OCI-LY3 (cell line): Measurements from ENCODE around the gene DRGX.

Experiments
- H2AFZ ChIP-seq: fragments of 200-600, 300-600 bp; shearing (Covaris generic); 2 replicates; pipeline ENCODE4 v1.6.0; 2014; ENCODE audit warnings: antibody characterized with exemption, low read depth, low read length
- H3K27ac ChIP-seq: fragments of 200-600, 300-600 bp; sonication (generic); 2 replicates; pipeline ENCODE4 v1.5.1; 2014; ENCODE audit warnings: mild to moderate bottlenecking, low read length, moderate library complexity, mixed read lengths
- H3K27me3 ChIP-seq: fragments of 200-600, 300-600 bp; sonication (generic); 2 replicates; pipeline ENCODE4 v1.6.1; 2014; ENCODE audit warnings: low read depth, low read length, mixed read lengths
- H3K36me3 ChIP-seq: fragments of 200-600, 300-600 bp; sonication (generic); replicated peaks from 2 replicates; pipeline ENCODE3; 2014; ENCODE audit warnings: low read depth, low read length, mixed read lengths
- H3K4me1 ChIP-seq: fragments of 300-600, 200-600 bp; sonication (generic); 2 replicates; pipeline ENCODE4 v1.6.1; 2014; ENCODE audit warnings: low read length, mixed read lengths
- H3K4me2 ChIP-seq: fragments of 200-600, 300-600 bp; sonication (generic); 2 replicates; pipeline ENCODE4 v1.6.1; 2014; ENCODE audit warnings: low read length, mixed read lengths
- H3K4me3 ChIP-seq: fragments of 300-600, 200-600 bp; sonication (generic); 2 replicates; pipeline ENCODE4 v1.5.1; 2014; ENCODE audit warnings: antibody characterized with exemption, mild to moderate bottlenecking, low read length, moderate library complexity
- H3K79me2 ChIP-seq: fragments of 300-600, 200-600 bp; shearing (Covaris generic); 2 replicates; pipeline ENCODE4 v1.6.1; 2014; ENCODE audit warnings: mild to moderate bottlenecking, low read length, mixed read lengths
- H3K9ac ChIP-seq: fragments of 300-600, 200-600 bp; shearing (Covaris generic); 2 replicates; pipeline ENCODE4 v1.6.0; 2014; ENCODE audit warnings: mild to moderate bottlenecking, low read length, moderate library complexity
- H3K9me3 ChIP-seq: fragments of 200-600, 300-600 bp; shearing (Covaris generic); 2 replicates; pipeline ENCODE4 v1.6.1; 2014; ENCODE audit warnings: low read length, mixed read lengths; ENCODE audit not compliant: insufficient read depth
- H4K20me1 ChIP-seq: fragments of 200-600, 300-600 bp; sonication (generic); 2 replicates; pipeline ENCODE4 v1.6.1; 2016; ENCODE audit warnings: low read length, mixed read lengths; ENCODE audit not compliant: insufficient read depth
- CTCF ChIP-seq: fragments of 200-600, 300-600 bp; sonication (generic); IDR thresholded peaks from 2 replicates; pipeline ENCODE4 v1.5.1; 2014; ENCODE audit warnings: antibody characterized with exemption, low read length, low read depth
- EZH2phosphoT487 ChIP-seq: fragments of 200-600 bp; shearing (Covaris generic); IDR thresholded peaks from 2 replicates; pipeline ENCODE4 v1.6.1; 2018; ENCODE audit warnings: antibody characterized with exemption, mixed run types, low read depth

Gene DRGX

DNA sequence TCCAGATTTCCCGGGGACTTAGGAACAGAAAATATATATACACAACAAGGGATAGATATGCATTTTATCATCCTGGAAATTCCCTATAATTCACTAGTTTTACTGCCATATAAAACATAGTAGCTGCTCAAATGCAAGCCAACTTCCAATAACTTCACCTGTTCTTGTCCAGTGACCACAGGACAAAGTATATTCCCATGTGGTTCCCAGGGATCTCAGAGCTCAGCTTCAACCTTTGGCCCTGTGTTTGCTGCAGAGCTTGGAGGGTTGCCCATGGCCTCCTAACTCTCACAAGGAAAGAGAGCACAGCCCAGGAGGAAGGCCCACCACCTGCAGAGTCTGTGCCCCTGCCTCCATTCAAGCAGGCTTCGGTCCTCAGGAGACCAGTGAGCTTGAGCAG is 4.5 kb upstream of the DRGX start:
- H3K27ac ChIP-seq, result no peak overlapping the region
- H3K79me2 ChIP-seq, result no peaks in the 10 kb centered on the region
- no peak overlapping the region for H2AFZ ChIP-seq
- H4K20me1 ChIP-seq, result no peaks in the 10 kb centered on the region
- H3K36me3 ChIP-seq, result no peaks in the 10 kb centered on the region
- no peak overlapping the region for H3K4me2 ChIP-seq
- H3K27me3 ChIP-seq, result 0 out of 2 replicates have a peak, but pooled peaks cover 4% of the 10 kb centered on the region
- H3K9me3 ChIP-seq, result no peaks in the 10 kb centered on the region
- no peak for TF ChIP-seq CTCF
- TF ChIP-seq EZH2phosphoT487, result no peak
- no peaks in the 10 kb centered on the region for H3K4me1 ChIP-seq
- no peak overlapping the region for H3K4me3 ChIP-seq
- H3K9ac ChIP-seq, result no peak overlapping the region

- TF ChIP-seq CTCF (no peak), EZH2phosphoT487 (no peak)
- H3K27me3 ChIP-seq, result no peaks in the 10 kb centered on the region
- H3K4me3 ChIP-seq, result no peak overlapping the region
- H3K79me2 ChIP-seq, result no peaks in the 10 kb centered on the region
- no peaks in the 10 kb centered on the region for H3K9me3 ChIP-seq
- H3K4me2 ChIP-seq, result no peak overlapping the region
- H3K27ac ChIP-seq, result no peak overlapping the region
- no peaks in the 10 kb centered on the region for H3K36me3 ChIP-seq
- no peak overlapping the region for H3K9ac ChIP-seq
- no peak overlapping the region for H2AFZ ChIP-seq
- no peaks in the 10 kb centered on the region for H3K4me1 ChIP-seq
- no peaks in the 10 kb centered on the region for H4K20me1 ChIP-seq
These were observed 3.1 kb upstream of the DRGX start for GRCh38 chr10:49398986-49399385.

DNA sequence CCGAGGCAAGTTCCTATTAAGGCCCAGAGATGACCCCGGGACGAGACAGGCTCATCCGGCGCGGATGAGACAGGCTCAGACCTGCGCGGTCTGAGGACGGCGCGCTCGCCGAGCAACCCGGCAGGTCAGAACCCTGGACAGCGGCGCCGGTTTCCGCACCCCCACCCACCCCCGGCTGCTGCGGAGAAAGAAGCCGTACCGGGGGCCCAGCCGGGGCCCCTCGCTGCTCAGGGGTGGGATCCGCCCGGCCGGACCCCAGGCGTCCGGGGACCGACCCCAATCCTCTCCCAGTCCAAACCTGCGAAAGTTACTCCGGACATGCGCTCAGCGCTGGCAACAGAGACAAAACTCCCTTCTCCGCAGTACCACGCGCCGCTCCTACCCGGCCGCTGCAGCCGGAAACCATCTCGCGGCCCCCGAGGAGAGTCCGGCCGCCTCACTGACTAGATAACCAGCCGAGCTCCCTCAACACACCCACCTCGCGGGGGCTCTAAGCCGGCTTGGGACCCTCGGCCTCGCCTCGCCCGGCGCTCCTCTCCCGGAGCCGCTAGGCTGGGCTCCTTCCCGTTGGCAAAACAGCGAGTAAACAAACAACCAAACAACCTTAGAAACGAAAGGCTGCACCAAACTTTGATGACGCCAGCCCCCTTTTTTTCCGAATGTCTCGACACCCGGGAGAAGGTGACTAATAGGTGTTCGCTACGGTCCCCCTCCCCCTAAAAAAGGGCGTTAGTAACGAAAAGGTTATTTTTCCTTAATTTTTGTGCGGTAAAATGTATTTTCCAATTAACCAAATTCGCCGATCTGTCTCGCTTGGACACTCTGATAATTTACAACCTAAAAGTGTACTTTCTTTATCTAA is 2.3 kb upstream of the DRGX start:
- no peaks in the 10 kb centered on the region for H3K4me1 ChIP-seq
- H3K27ac ChIP-seq, result no peak overlapping the region
- TF ChIP-seq CTCF, result no peak
- no peak for TF ChIP-seq EZH2phosphoT487
- no peaks in the 10 kb centered on the region for H3K9me3 ChIP-seq
- H2AFZ ChIP-seq, result no peak overlapping the region
- no peak overlapping the region for H3K4me2 ChIP-seq
- no peak overlapping the region for H3K9ac ChIP-seq
- H3K4me3 ChIP-seq, result no peak overlapping the region
- no peaks in the 10 kb centered on the region for H3K79me2 ChIP-seq
- no peaks in the 10 kb centered on the region for H3K27me3 ChIP-seq
- H3K36me3 ChIP-seq, result no peaks in the 10 kb centered on the region
- no peaks in the 10 kb centered on the region for H4K20me1 ChIP-seq

DNA sequence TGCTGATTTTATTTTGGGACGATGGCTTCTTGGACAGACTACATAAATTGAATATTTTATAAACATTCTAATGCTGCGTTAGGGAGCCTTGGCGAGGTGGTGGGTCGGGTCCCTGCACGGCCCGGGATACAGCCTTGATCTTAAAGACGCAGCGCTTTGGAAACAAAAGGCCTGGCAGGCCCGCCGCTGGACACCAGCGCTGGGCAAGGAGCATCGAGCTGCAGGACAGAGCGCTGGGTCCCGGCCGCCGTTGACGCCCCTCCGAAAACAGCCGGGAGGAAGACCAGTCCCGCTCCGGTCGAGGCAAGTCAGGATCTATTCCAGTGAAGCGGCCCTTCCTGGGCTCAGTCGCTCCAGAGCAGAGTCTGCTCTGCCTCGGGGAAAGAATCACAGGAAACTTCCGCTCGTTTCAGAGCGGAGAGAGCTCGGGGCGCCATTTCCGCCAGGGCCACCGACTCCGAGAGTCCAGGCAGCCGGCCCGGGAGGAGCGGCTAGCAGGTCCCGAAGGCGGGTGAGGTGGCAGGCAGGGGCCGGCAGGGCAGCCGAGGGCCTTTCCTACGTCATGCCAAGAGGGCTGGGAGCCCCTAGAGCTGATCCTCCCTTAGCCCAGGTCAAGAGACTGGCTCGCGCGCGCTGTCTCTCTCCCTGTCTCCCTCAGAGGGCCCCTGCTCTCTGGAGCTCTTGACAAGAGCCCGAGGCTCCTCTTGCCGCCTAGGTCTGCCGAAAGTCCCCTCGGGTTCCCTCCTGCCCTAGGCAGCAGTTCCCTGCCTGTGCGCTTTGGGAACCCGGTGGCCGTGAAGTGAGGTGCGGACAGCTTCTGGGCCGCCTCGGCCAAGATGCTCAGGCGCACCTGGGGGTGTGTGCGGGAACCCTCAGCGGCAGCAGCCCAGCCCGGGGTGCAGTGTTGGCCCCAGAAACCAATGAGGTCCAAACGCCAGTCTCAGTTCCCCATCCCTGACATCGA is 1.4 kb upstream of the DRGX start:
- Histone ChIP-seq H3K79me2 (no peaks in the 10 kb centered on the region), H4K20me1 (no peaks in the 10 kb centered on the region)
- TF ChIP-seq CTCF (no peak), EZH2phosphoT487 (no peak)

More for the DNA sequence above, 1.4 kb upstream of the DRGX start:
- no peak overlapping the region for H3K9ac ChIP-seq
- no peaks in the 10 kb centered on the region for H3K27me3 ChIP-seq
- H3K4me3 ChIP-seq, result no peak overlapping the region
- no peaks in the 10 kb centered on the region for H3K9me3 ChIP-seq
- H3K4me1 ChIP-seq, result no peaks in the 10 kb centered on the region
- H2AFZ ChIP-seq, result no peak overlapping the region
- no peak overlapping the region for H3K27ac ChIP-seq
- H3K36me3 ChIP-seq, result no peaks in the 10 kb centered on the region
- no peak overlapping the region for H3K4me2 ChIP-seq
